Kasumi-1 (cell line): ENCODE results near the gene CTDSPL2.
"Not testable (repeated sequence)": the region's sequence is repeated elsewhere in the genome, so short reads cannot be mapped to it uniquely, and the experiment has no call there.

Source experiments
- DNase-seq, 2 experiments: peaks; one replicate each; lab custom pipeline; 2025; lab: John Stamatoyannopoulos, UW

The CTDSPL2 gene

GRCh38 chr15:44541282-44541958, 114.0 kb downstream of the CTDSPL2 start:
- no peak for DNase-seq

- no peak for DNase-seq
Measured at GRCh38 chr15:44542596-44542995, 115.2 kb downstream of the CTDSPL2 start.

DNA sequence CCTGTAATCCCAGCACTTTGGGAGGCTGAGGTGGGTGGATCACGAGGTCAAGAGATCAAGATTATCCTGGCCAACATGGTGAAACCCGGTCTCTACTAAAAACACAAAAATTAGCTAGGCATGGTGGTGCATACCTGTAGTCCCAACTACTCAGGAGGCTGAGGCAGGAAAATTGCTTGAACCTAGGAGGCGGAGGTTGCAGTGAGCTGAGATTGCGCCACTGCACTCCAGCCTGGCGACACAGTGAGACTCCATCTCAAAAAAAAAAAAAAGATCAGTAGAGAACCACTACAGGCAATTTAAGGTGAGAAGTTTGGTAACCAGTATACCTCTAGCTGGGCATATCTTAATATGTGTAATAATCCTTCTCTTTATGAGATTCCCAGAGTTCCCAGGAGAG, 117.3 kb downstream of the CTDSPL2 start:
- DNase-seq = not testable (repeated sequence)

DNA sequence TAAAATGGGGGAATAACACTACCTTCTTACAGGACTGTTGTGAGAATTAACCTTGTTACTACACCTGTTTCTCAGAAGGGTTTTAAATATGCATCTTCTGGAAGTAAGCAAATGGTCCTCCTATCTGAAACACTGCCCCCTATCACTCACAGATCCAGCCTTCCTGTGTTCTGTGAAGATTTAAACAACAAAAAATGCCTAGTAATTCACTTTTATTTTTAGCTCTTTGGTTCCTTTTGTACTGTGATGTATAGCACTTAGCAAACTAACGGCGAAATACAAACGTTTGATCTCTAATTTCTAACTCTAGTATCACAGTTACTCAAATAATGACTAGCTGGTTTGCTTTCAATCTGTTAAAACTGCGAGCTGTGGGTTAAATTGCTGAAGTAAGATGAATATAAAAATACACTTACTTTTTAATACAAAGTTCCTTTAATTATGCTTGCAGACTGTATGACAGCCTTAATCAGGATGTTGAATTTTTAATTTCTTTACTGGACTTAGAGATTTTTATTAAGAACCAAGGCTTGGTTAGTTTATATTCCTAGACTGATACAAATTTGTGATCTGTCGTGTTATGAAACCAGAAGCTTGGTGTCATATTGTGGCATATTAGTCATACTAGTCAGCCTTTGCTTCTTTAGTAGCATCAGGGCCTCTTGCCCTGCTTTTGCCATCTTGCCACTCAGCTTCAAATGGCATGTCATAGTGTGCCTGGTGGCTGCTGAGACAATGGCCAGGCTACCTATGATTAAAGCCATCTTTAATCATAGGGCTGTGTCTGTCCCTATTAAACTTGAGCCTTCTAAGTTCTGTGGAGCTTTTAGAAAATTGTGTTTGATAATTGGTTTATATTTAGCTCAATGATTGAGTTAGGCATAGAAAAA, 118.7 kb downstream of the CTDSPL2 start:
- DNase-seq = peak in 1 of 2 experiments; percentile 20

- DNase-seq = not testable (repeated sequence)
Measured at GRCh38 chr15:44549152-44549551, 121.7 kb downstream of the CTDSPL2 start.

DNA sequence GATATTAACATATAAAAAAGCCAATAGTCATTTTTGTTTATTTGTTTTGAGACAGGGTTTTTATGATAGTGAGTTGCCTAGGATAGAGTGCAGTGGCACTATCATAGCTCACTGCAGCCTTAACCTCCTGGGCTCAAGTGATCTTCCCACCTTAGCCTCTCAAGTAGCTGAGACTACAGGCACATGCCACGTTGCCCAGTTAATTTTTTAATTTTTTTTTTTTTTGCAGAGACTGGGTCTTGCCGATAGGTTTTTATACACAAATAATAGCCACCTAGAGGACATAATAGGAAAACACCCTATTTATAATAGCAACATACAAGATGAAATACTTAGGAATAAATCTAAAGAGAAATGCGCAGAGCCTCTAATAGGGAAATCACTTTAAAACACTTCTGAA, 122.8 kb downstream of the CTDSPL2 start:
- no peak for DNase-seq

DNA sequence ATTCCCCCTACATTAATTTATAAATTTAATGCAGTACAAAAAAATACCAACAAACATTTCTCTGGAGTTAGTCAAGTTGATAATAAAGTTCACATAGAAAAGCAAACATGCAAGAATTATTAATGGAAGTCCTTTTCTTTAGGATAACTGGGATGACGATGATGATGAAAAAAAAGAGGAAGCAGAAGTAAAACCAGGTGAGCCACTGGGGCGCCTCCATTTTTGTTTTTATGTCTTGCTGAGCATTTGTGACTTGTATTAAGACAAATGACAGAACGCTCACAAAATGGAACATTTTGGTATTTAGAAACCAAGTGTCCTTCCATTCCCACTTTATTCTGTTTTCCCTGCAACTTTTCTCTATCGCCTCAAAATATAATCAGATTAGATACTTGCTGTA, 123.3 kb downstream of the CTDSPL2 start:
- DNase-seq = no peak

GRCh38 chr15:44554934-44555723, 127.7 kb downstream of the CTDSPL2 start:
- DNase-seq = no peak

DNA sequence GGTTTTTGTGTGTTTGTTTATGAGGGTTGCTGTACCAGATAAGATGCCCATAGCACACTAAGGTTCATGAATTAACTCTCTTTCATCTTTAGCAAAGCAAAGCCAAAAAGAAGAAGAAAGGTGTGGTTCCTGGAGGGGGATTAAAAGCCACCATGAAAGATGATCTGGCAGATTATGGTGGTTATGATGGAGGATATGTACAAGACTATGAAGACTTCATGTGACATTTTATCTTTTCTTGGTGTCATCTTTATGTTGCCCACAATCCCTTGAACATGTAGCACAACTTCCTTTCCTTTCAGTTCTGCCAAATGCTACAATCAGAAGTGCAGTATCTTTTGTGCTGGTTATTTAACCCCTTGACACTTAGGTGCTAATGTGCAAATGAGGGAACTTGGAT, 133.5 kb downstream of the CTDSPL2 start:
- not testable (repeated sequence) for DNase-seq

- DNase-seq = no peak
Measured at GRCh38 chr15:44565387-44566154, 138.1 kb downstream of the CTDSPL2 start.

- DNase-seq = no peak
Measured at GRCh38 chr15:44566155-44566540, 138.7 kb downstream of the CTDSPL2 start.

- no peak for DNase-seq
Measured at GRCh38 chr15:44568338-44568737, 140.9 kb downstream of the CTDSPL2 start.

GRCh38 chr15:44569316-44569715, 141.9 kb downstream of the CTDSPL2 start:
- no peak for DNase-seq

- no peak for DNase-seq
Measured at GRCh38 chr15:44570361-44570760, 142.9 kb downstream of the CTDSPL2 start.

- no peak for DNase-seq
Measured at GRCh38 chr15:44573386-44573785, 146.0 kb downstream of the CTDSPL2 start.

DNA sequence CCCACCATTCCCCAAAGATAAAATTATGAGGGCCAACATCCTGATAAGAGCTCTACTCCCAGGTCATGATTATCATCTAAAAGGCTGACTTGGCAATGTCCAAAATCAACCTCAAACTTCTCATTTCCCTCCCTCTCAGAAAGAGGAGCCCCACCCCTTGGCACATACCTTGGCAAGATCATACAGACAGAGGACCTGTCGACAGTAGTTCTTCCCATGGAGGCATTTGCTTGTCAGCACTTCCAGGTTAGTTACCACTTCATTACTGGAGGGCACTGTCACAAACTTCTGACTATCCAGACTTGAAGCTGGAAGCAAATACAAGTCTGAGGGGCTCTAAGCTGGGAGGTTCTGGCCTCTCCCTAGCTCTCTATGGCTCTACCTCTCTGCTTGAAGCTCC, 147.3 kb downstream of the CTDSPL2 start:
- DNase-seq = no peak
